Endothelial cell (in vitro differentiated cells): ENCODE measurements around the gene PEX14. TPM values are rescaled to one million over a fixed set of nuclear protein-coding genes. Genes with fewer than 3 reads are reported as not detected.

Experiments used
- DNase-seq: peaks from one replicate; pipeline ENCODE4 v3.0.0; 2021; ENCODE audit warnings: low spot score
- H3K27ac Mint-ChIP-seq: one replicate; pipeline ENCODE4 v1.8.0; 2021; ENCODE audit warnings: mixed read lengths, inconsistent platforms; ENCODE audit not compliant: unreplicated experiment
- H3K27me3 Mint-ChIP-seq: one replicate; pipeline ENCODE4 v1.8.0; 2021; ENCODE audit warnings: mild to moderate bottlenecking, moderate library complexity, mixed read lengths, inconsistent platforms; ENCODE audit not compliant: unreplicated experiment
- H3K36me3 Mint-ChIP-seq: one replicate; pipeline ENCODE4 v1.8.0; 2021; ENCODE audit warnings: mild to moderate bottlenecking, low read depth, mixed read lengths, inconsistent platforms; ENCODE audit not compliant: unreplicated experiment
- H3K4me1 Mint-ChIP-seq: one replicate; pipeline ENCODE4 v1.8.0; 2021; ENCODE audit warnings: mild to moderate bottlenecking, mixed read lengths, inconsistent platforms; ENCODE audit not compliant: unreplicated experiment
- H3K4me3 Mint-ChIP-seq: one replicate; pipeline ENCODE4 v1.8.0; 2021; ENCODE audit warnings: mild to moderate bottlenecking, mixed read lengths, inconsistent platforms; ENCODE audit not compliant: unreplicated experiment
- H3K9me3 Mint-ChIP-seq: one replicate; pipeline ENCODE4 v1.8.0; 2021; ENCODE audit warnings: mixed read lengths, inconsistent platforms; ENCODE audit not compliant: unreplicated experiment
- total RNA-seq: library from RNA; stranded (reverse); fragmentation: NEBNext Ultra II Directional; extraction: Animal tissue kit (Norgen Biotek cat#: 25700); gene quantifications from one replicate; pipeline ENCODE4 v1.2.1, GENCODE V29; 2021; ENCODE audit not compliant: unreplicated experiment
- TF ChIP-seq, protein P1 (sequence below): fragments of 200-600 bp; sonication (generic); IDR thresholded peaks from one replicate; pipeline ENCODE4 v1.5.0; 2021; ENCODE audit warnings: antibody characterized with exemption; ENCODE audit not compliant: unreplicated experiment

The PEX14 gene
- total RNA-seq, 1 donor from 2014 or later: 20.9 TPM

DNA sequence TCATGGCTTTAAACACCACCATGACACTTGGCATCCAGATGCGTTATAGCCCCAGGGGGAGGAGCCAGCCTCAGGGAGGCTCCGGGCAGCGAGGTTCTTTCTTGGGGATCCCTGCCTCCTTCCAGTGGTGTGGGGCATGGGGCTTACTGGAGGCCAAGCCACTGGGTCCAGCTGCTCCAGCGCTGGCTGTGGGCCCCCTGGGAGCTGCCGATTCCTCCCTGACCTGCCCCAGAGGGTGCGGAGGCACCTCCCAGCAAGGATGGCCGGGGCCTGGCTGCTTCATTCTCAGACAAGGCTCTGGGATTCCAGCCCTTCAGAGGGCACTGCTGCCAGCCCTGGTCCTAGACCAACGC is 159.3 kb downstream of the PEX14 start:
- H3K4me1 Mint-ChIP-seq: peaks cover 2% of the 10 kb centered on the region
- no peak overlapping the region for H3K4me3 Mint-ChIP-seq
- TF ChIP-seq, protein P1, sequence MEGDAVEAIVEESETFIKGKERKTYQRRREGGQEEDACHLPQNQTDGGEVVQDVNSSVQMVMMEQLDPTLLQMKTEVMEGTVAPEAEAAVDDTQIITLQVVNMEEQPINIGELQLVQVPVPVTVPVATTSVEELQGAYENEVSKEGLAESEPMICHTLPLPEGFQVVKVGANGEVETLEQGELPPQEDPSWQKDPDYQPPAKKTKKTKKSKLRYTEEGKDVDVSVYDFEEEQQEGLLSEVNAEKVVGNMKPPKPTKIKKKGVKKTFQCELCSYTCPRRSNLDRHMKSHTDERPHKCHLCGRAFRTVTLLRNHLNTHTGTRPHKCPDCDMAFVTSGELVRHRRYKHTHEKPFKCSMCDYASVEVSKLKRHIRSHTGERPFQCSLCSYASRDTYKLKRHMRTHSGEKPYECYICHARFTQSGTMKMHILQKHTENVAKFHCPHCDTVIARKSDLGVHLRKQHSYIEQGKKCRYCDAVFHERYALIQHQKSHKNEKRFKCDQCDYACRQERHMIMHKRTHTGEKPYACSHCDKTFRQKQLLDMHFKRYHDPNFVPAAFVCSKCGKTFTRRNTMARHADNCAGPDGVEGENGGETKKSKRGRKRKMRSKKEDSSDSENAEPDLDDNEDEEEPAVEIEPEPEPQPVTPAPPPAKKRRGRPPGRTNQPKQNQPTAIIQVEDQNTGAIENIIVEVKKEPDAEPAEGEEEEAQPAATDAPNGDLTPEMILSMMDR: no peak
- H3K9me3 Mint-ChIP-seq: no peaks in the 10 kb centered on the region
- DNase-seq: no peak
- peaks cover 4% of the 10 kb centered on the region for H3K36me3 Mint-ChIP-seq
- peaks cover 3% of the 10 kb centered on the region for H3K27me3 Mint-ChIP-seq
- no peak overlapping the region for H3K27ac Mint-ChIP-seq

DNA sequence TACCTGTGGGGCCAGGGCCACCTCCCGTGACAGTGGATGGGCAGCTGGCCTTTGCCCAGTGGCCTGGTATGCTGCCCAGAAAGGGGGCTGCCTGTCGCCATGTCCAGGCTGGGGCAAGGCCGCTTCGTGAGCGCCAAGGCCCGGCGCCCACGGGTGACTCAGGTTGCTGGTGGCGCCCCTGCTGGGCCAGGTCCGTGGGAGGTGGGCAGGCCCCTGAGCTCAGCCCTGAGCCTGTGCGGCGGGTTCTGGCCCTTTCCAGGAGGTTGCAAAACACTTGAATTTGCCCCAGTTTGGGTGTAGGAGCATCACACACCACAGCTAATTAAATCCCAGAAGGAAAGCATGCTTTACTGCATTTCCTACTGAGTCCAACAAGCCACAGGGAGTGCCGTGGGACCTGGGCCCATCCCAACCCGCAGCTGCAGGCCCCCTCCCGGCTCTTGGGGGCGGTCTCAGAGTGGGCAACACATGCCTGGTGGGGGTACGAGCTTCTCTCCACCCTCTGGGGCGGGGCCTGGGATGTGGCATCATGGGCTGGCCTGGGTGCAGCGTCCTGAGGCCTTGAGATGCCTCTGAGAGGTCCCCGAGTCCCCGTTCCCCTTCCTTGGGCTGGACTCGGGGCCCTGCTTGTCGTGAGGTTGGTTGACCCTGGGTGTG is 159.8 kb downstream of the PEX14 start:
- Mint-ChIP-seq H3K27me3 (peaks cover 5% of the 10 kb centered on the region), H3K27ac (no peak overlapping the region), H3K4me3 (no peak overlapping the region), H3K4me1 (peaks cover 2% of the 10 kb centered on the region), H3K9me3 (no peaks in the 10 kb centered on the region), H3K36me3 (peaks cover 4% of the 10 kb centered on the region)
- TF ChIP-seq, protein P1: no peak
- DNase-seq: no peak

DNA sequence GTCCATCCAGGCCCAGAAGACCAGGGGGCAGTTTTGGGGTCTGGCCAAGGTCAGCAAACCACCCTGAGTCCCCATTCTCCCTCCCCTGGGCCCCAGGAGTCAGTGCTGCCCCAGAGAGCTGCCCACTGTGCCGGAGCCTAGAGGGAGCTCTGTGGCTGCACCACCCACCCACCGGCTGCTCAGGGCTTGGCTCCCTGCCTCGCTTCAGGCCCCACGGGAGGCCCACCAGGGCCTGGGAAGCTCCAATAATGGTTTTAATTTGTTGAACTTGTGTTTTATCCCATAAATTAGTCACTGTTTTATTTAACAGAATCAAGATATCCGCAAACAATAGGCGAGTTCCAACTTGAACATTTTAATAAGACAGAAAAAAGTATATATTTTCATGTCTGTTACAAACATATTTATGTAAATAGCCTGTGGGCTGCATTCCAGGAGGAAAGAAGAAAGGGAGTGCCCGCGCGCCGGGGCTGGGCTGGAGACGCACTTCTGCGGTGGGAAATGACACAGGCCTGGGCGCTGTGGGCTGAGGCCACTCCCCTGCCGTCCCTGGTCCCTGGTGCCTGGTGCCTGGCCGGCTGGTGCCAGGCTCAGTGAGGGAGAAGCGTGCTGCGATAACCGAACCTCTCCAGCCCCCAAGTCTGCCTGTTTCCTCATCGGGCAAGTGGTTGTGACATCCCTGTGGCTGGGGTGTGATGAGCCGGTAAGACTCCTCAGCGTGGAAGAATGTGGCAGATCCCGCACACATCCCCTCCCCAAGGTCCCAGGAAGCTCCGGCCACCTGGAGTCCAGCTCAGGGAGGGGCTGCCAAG is 160.5 kb downstream of the PEX14 start:
- TF ChIP-seq, protein P1: no peak

DNA sequence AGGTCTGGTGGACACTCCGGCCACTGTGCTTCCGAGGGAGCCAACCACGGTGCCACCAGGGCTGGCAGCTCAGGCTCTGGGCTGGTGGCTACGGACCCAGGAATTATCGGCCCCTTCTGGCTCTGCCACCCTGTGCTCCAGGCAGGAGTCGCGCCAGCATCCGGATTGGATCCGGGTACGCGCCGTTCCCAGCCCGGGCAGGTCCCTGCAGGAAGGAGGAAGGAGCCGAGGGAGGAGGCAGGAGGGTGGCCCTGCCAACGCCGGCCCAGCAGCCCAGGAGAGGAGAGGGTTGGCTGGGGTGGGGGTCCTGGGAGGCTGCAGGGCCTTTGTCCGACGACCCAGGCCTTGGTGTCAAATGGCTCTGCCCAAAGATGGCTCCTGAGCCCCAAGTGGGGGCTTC is 161.2 kb downstream of the PEX14 start:
- Mint-ChIP-seq H3K27ac (no peak overlapping the region), H3K9me3 (no peaks in the 10 kb centered on the region), H3K4me1 (no peaks in the 10 kb centered on the region), H3K27me3 (peaks cover 5% of the 10 kb centered on the region), H3K4me3 (no peak overlapping the region), H3K36me3 (peaks cover 4% of the 10 kb centered on the region)
- DNase-seq: no peak
- TF ChIP-seq, protein P1: no peak

More for the DNA sequence above, 160.5 kb downstream of the PEX14 start:
- no peaks in the 10 kb centered on the region for H3K9me3 Mint-ChIP-seq
- no peak overlapping the region for H3K4me3 Mint-ChIP-seq
- H3K4me1 Mint-ChIP-seq: peaks cover 2% of the 10 kb centered on the region
- peaks cover 4% of the 10 kb centered on the region for H3K36me3 Mint-ChIP-seq
- H3K27ac Mint-ChIP-seq: no peak overlapping the region
- H3K27me3 Mint-ChIP-seq: peaks cover 5% of the 10 kb centered on the region
- DNase-seq: no peak

DNA sequence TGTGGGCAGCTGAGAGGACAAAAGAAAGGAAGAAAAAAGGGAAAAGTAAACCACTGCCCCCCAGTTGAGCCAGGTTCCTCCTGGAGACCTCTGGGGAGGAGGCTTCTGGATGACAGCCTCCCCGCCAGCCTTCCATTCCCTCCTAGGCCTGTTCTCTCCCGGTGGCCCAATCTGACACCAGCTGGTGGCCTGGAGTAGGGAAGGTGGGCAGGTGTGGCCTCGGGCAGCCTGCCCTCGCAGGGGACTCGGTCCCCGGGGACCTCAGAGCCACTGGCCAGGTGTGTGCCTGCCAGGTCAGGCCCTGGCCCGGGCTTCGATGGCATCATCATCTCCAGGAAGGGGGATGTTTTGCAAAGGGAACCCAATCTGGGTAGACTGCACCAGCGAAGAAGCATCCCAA is 162.7 kb downstream of the PEX14 start:
- H3K4me3 Mint-ChIP-seq: no peak overlapping the region
- DNase-seq: no peak
- no peaks in the 10 kb centered on the region for H3K9me3 Mint-ChIP-seq
- peaks cover 4% of the 10 kb centered on the region for H3K27me3 Mint-ChIP-seq
- TF ChIP-seq, protein P1: no peak
- no peaks in the 10 kb centered on the region for H3K4me1 Mint-ChIP-seq
- peaks cover 8% of the 10 kb centered on the region for H3K36me3 Mint-ChIP-seq
- no peak overlapping the region for H3K27ac Mint-ChIP-seq
